ENCODE data around the gene SH3RF3. TPM values are rescaled to one million over a fixed set of nuclear protein-coding genes. Genes with fewer than 3 reads are reported as not detected.

The SH3RF3 gene
- total RNA-seq, 2 donors from 2014 or later, result 1.3 to 2.5 TPM

DNA sequence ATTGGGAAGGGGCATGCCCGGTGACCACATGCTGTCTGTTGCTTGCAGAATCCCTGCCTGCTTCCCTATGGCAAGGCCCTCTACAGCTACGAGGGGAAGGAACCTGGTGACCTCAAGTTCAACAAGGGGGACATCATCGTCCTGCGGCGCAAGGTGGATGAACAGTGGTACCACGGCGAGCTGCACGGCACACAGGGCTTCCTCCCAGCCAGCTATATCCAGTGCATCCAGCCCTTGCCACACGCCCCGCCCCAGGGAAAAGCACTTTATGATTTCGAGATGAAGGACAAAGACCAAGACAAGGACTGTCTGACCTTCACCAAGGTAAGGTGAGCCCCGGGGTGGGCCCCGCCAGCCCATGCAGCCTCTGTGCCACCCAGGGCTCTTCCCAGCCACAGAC is 218.6 kb downstream of the SH3RF3 start:
- no peak overlapping the region for H3K4me3 ChIP-seq

DNA sequence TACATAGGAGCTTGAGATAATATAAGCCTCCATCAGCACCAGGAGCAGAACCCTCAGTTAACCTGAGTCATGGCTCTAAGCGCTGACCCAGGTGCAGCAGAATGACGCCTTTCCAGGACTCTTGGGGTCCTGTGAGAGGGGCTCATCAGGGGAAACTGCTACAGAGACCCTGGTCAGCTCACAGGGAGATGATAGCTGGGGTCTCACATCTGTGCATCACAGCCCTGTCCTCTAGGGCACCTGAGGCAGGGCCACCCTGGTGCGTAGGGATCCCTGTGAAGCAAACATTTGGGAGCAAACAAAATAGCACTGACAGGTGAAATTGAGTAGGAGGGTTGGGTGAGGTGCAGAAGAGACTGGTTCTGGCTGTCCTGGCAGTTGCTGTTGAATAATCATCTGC is 219.2 kb downstream of the SH3RF3 start:
- Histone ChIP-seq H3K9ac (ENCODE audit: low read depth in 2 of 2, low read length in 2 of 2) (no peak overlapping the region), H3K27me3 (no peaks in the 10 kb centered on the region), H3K4me3 (no peak overlapping the region), H3K9me3 (no peaks in the 10 kb centered on the region), H3K36me3 (no peaks in the 10 kb centered on the region), H3K27ac (no peak overlapping the region), H3K4me1 (peaks cover 4% of the 10 kb centered on the region)
- no peak for DNase-seq
- TF ChIP-seq, protein P1, sequence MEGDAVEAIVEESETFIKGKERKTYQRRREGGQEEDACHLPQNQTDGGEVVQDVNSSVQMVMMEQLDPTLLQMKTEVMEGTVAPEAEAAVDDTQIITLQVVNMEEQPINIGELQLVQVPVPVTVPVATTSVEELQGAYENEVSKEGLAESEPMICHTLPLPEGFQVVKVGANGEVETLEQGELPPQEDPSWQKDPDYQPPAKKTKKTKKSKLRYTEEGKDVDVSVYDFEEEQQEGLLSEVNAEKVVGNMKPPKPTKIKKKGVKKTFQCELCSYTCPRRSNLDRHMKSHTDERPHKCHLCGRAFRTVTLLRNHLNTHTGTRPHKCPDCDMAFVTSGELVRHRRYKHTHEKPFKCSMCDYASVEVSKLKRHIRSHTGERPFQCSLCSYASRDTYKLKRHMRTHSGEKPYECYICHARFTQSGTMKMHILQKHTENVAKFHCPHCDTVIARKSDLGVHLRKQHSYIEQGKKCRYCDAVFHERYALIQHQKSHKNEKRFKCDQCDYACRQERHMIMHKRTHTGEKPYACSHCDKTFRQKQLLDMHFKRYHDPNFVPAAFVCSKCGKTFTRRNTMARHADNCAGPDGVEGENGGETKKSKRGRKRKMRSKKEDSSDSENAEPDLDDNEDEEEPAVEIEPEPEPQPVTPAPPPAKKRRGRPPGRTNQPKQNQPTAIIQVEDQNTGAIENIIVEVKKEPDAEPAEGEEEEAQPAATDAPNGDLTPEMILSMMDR (IDR thresholded peaks at IDR 0.05), result no peak
- intact Hi-C loops (cut with DNase I), result no loop called here

More for the DNA sequence above, 218.6 kb downstream of the SH3RF3 start:
- Histone ChIP-seq H3K4me1 (peaks cover 4% of the 10 kb centered on the region), H3K9me3 (no peaks in the 10 kb centered on the region), H3K36me3 (no peaks in the 10 kb centered on the region), H3K9ac (ENCODE audit: low read depth in 2 of 2, low read length in 2 of 2) (no peak overlapping the region), H3K27me3 (no peaks in the 10 kb centered on the region), H3K27ac (no peak overlapping the region)
- intact Hi-C loops (cut with DNase I), result no loop called here
- TF ChIP-seq, protein P1 (IDR thresholded peaks at IDR 0.05), result no peak
- DNase-seq, result no peak

DNA sequence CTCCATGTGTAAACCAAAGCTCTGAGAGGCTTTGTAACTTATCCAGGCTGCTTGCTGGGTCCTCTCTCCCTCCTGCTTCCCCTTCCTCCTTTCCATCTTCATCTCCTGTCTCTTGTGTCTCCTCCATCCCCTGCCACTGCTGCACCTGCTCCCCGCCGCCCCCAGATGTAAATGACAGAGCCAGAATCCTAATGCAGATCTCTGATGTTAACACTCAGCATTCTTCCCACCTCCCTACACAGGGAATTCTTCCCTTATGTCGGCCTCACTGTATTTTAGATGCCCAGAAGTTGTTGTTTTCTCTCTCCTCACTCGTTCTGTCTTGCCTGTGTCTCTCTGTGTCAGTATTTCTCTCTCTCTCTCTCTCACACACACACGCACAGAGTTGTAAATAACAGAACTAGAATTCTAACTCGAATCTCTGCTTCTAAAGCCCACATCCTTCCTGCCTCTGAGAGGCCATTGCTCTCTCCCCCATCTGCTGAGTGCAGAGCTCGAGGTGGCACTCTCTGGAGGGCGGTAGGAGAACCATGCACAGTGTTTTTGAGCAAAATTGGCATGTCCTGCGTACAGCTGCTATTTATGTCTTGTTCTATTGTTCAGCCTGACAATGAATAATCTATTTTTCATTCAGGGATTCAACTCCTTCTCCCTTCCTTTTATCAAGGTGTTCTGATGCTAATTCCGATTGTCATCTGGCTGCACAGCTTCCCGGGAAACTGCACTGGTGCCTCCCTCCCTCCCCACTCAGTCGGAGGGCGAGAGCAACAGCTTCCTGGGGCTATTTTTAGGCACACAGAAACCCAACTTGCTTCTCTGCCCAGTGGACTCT is 219.9 kb downstream of the SH3RF3 start:
- intact Hi-C loops (cut with DNase I), result no loop called here

DNA sequence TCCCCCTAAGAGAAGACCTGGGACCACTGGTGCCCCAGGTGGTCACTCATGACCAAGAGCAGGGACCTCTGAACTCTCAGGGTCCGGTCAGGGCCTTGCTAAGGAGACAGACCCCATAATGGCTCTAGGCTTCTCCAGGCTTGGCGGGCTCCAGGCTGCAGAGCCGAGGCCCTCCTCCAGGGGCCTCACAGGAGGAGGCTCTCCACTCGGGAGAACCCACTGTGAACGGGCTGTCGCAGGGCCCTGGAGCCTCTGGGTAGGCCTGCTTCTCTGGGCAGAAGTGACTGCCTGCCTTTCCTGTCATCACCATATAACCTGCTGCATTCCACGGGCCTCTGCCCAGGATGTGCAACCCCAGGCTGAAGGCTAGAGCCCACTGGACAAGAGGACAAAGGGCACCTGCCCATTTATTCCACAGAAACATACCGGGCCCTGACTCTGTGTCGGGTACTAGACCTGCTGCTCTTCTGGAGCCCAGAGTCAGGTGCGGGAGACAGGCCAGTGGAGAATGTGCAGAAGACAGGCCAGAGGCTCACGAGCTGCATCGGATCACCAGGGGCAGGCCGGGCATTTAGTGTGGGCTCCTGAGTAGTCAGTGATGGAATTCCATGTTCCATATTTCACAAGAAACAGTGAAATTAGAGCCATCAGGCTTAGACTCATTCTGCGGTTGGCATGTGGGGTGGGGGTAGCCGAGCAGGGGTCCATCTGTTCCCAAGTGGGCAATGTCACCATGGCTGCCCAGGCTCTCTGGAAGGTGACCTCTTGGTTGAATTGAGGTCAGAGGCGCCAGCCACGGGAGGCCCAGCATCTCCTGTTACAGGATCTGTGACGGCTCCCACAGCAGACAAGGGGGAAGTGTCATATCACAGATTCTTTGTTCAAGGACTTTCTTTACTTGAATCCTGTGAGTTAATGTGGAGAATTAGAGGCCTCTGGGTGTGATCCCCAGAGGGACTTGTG is 220.8 kb downstream of the SH3RF3 start:
- Histone ChIP-seq H3K36me3 (no peaks in the 10 kb centered on the region), H3K27ac (no peak overlapping the region), H3K4me1 (peaks cover 4% of the 10 kb centered on the region), H3K27me3 (no peaks in the 10 kb centered on the region), H3K9ac (ENCODE audit: low read depth in 2 of 2, low read length in 2 of 2) (no peak overlapping the region), H3K9me3 (no peaks in the 10 kb centered on the region), H3K4me3 (no peak overlapping the region)
- no peak for DNase-seq
- TF ChIP-seq, protein P1 (IDR thresholded peaks at IDR 0.05), result no peak
- intact Hi-C loops (cut with DNase I), result no loop called here

More for the DNA sequence above, 219.9 kb downstream of the SH3RF3 start:
- Histone ChIP-seq H3K4me3 (no peak overlapping the region), H3K9me3 (no peaks in the 10 kb centered on the region), H3K27ac (no peak overlapping the region), H3K36me3 (no peaks in the 10 kb centered on the region), H3K9ac (ENCODE audit: low read depth in 2 of 2, low read length in 2 of 2) (no peak overlapping the region), H3K4me1 (peaks cover 4% of the 10 kb centered on the region), H3K27me3 (no peaks in the 10 kb centered on the region)
- TF ChIP-seq, protein P1 (IDR thresholded peaks at IDR 0.05), result no peak
- DNase-seq, result no peak

DNA sequence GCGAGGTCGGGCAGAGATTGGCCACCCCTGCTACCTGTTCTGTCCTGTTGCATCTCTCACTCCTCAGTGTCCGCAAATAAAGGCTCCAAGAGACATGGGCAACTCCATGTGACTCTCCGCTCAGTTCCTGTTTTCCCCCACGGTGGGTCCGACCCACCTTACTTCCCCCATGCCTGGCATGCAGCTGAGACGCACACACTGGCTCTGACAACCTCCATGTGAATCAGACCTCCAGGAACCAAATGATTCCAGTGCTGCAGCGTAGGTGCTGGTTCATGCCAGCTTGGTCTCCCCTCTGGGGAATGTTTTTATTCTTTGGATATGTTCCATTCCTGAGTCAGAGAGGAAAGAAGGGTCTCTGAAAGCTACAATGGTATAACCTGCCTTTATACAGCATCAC is 221.5 kb downstream of the SH3RF3 start:
- TF ChIP-seq, protein P1 (IDR thresholded peaks at IDR 0.05), result no peak
- H3K27me3 ChIP-seq, result no peaks in the 10 kb centered on the region
- H3K4me1 ChIP-seq, result peaks cover 4% of the 10 kb centered on the region
- H3K9me3 ChIP-seq, result no peaks in the 10 kb centered on the region
- no peak overlapping the region for H3K27ac ChIP-seq
- H3K36me3 ChIP-seq, result no peaks in the 10 kb centered on the region
- no peak overlapping the region for H3K4me3 ChIP-seq
- no peak for DNase-seq
- H3K9ac ChIP-seq (ENCODE audit: low read depth in 2 of 2, low read length in 2 of 2), result no peak overlapping the region
- intact Hi-C loops (cut with DNase I), result no loop called here
